K562 (cell line): Measurements from ENCODE around the gene FOXJ1. TPM values are rescaled to one million over a fixed set of nuclear protein-coding genes. Genes with fewer than 3 reads are reported as not detected.

Experiments used
- ATAC-seq: fragments of 200-7000 bp; cut with Tn5 transposase; 3 replicates; pipeline ENCODE4 v1.9.1; 2020; ENCODE audit warnings: moderate library complexity
- BruUV-seq: library from RNA; stranded (reverse); fragments of 400-500 nt; replicated peaks from 2 replicates; lab custom pipeline; 2021; lab: Mats Ljungman, UMichigan
- CTCF ChIA-PET: fragments of 300-600 bp; formaldehyde crosslinking; extraction: SDS; loops from one replicate; lab custom pipeline; 2021; ENCODE audit warnings: low intra/inter-chr PET ratio; lab: Yijun Ruan, JAX
- POLR2A ChIA-PET: fragments of 300-600, 350-650 bp; sonication (Branson Sonifier 250); formaldehyde crosslinking; extraction: SDS; loops from one replicate; lab custom pipeline; 2021; ENCODE audit warnings: antibody characterized with exemption, inconsistent platforms; lab: Yijun Ruan, JAX
- DNase-seq, 4 experiments: peaks; one replicate each; pipeline versions ENCODE4 v3.0.0 to v3.0.0-alpha.2; 2011 to 2018; ENCODE audit warnings: low spot score in 3 of 4, mixed read lengths in 3 of 4; ENCODE audit errors: extremely low read depth in 1 of 4
- FAIRE-seq: peaks from 2 replicates; lab custom pipeline; 2011; peaks lifted over from hg19 to GRCh38; lab: Jason Lieb, UNC
- H2AFZ ChIP-seq: 2 replicates; pipeline ENCODE4 v1.6.0; 2011; ENCODE audit warnings: low read depth, low read length, control low read depth, inconsistent platforms
- H3K27ac ChIP-seq: fragments of 200-600 bp; 3 replicates; pipeline ENCODE4 v1.8.0; 2011; ENCODE audit warnings: low read depth, mild to moderate bottlenecking, control low read depth, inconsistent platforms, low read length, moderate library complexity, mixed read lengths; ENCODE audit errors: extremely low read depth
- H3K27me3 ChIP-seq, 2 experiments: fragments of 300-600 bp in 1 of 2; 2 replicates in 1 of 2; 3 replicates in 1 of 2; pipeline versions ENCODE4 v1.6.0 to v1.8.0; 2011; ENCODE audit warnings: inconsistent platforms in 2 of 2, low read length in 2 of 2, mild to moderate bottlenecking in 1 of 2, mixed read lengths in 1 of 2, moderate library complexity in 1 of 2; ENCODE audit not compliant: control insufficient read depth in 2 of 2, insufficient read depth in 2 of 2
- H3K36me3 ChIP-seq: fragments of 300-600 bp; 3 replicates; pipeline ENCODE4 v1.8.0; 2011; ENCODE audit warnings: mild to moderate bottlenecking, low read length, inconsistent platforms; ENCODE audit not compliant: control insufficient read depth, insufficient read depth
- H3K4me1 ChIP-seq, 2 experiments: fragments of 200-600 bp in 1 of 2; replicated peaks in 1 of 2; 2 replicates in 1 of 2; 3 replicates in 1 of 2; pipeline versions ENCODE4 v1.5.1 to v1.8.0; 2011; ENCODE audit warnings: inconsistent platforms in 2 of 2, low read length in 2 of 2, mild to moderate bottlenecking in 1 of 2, mixed read lengths in 1 of 2, moderate library complexity in 1 of 2; ENCODE audit not compliant: control insufficient read depth in 2 of 2, insufficient read depth in 2 of 2
- H3K4me2 ChIP-seq: 2 replicates; pipeline ENCODE4 v1.6.1; 2011; ENCODE audit warnings: low read length, control low read depth, inconsistent platforms, mixed read lengths; ENCODE audit not compliant: insufficient read depth
- H3K4me3 ChIP-seq: fragments of 200-600 bp; sonication (generic), shearing (Covaris generic); 2 replicates; pipeline ENCODE4 v1.5.1; 2016; ENCODE audit warnings: control low read depth, inconsistent platforms
- H3K79me2 ChIP-seq: fragments of 200-600 bp; 3 replicates; pipeline ENCODE4 v1.8.0; 2011; ENCODE audit warnings: low read length, inconsistent platforms; ENCODE audit not compliant: control insufficient read depth, insufficient read depth
- H3K9ac ChIP-seq, 2 experiments: 2 replicates each; pipeline versions ENCODE4 v1.6.0 to v1.6.1; 2011; ENCODE audit warnings: low read depth in 2 of 2, low read length in 2 of 2, control low read depth in 1 of 2, inconsistent platforms in 1 of 2, mild to moderate bottlenecking in 1 of 2, mixed read lengths in 1 of 2; ENCODE audit not compliant: insufficient read depth in 1 of 2
- H3K9me1 ChIP-seq: one replicate; pipeline ENCODE4 v1.6.0; 2011; ENCODE audit warnings: inconsistent platforms, mild to moderate bottlenecking, low read length, moderate library complexity; ENCODE audit not compliant: control insufficient read depth, insufficient read depth
- H3K9me3 ChIP-seq: replicated peaks from 2 replicates; pipeline ENCODE4 v1.5.1; 2011; ENCODE audit warnings: low read depth, low read length, inconsistent platforms; ENCODE audit not compliant: control insufficient read depth, insufficient read depth
- H4K20me1 ChIP-seq: replicated peaks from 2 replicates; pipeline ENCODE4 v1.6.1; 2011; ENCODE audit warnings: low read length, inconsistent platforms, mixed read lengths; ENCODE audit not compliant: control insufficient read depth, insufficient read depth
- NCOA2 ChIP-seq, 2 experiments: fragments of 450-650 bp; IDR thresholded peaks; 2 replicates each; pipeline ENCODE4 v1.6.1; 2018; ENCODE audit warnings: mild to moderate bottlenecking in 2 of 2, moderate library complexity in 1 of 2; ENCODE audit not compliant: partially characterized antibody in 2 of 2
- TCF3 ChIP-seq: sonication (generic); formaldehyde crosslinking; IDR thresholded peaks from 2 replicates; pipeline ENCODE4 v1.4.0; 2020; ENCODE audit warnings: mild to moderate bottlenecking, missing genetic modification reagents
- WGBS: fragments of 100-300 bp; shearing (Covaris generic); methylation state at CpG from one replicate; pipeline ENCODE4 v1.1.6; 2016; ENCODE audit warnings: low coverage, mixed read lengths; ENCODE audit not compliant: insufficient coverage; ENCODE audit errors: missing lambda C conversion rate; 5-methylcytosine and 5-hydroxymethylcytosine counted together
- in situ Hi-C: fragments of 300-500 bp; cut with MboI; formaldehyde crosslinking; loops from 4 replicates; pipeline ENCODE4 v1.15.0; 2018; ENCODE audit warnings: inconsistent platforms, mixed read lengths
- intact Hi-C: fragments of 100-400 bp; cut with micrococcal nuclease; formaldehyde crosslinking; loops from 2 replicates; pipeline ENCODE4 v1.14.2; 2022
- polyA plus RNA-seq, 8 experiments: library from polyadenylated mRNA; depleted of rRNA in 4 of 8; stranded (reverse) in 5 of 8; unstranded in 3 of 8; fragments of >200 nt; fragmentation: Nextera tagmentation in 2 of 8; fragmentation: Illumina TruSeq in 1 of 8; extraction: Ambion mirVana in 2 of 8; extraction: Trizol in 1 of 8; gene quantifications; 2 replicates each; pipeline versions ENCODE4 v1.2.1 to v1.2.3, GENCODE V29; 2011 to 2014; ENCODE audit warnings: inconsistent platforms in 1 of 8, missing spikeins in 1 of 8
- total RNA-seq, 7 experiments: library from RNA; depleted of rRNA in 6 of 7; stranded (reverse); fragments of >200 nt in 6 of 7; fragmentation: Illumina TruSeq in 2 of 7; extraction: Trizol in 2 of 7; gene quantifications; 2 replicates each; pipeline versions ENCODE4 v1.2.1 to v1.2.3, GENCODE V29; 2011 to 2021; ENCODE audit warnings: low replicate concordance in 1 of 7

The FOXJ1 gene
- total and polyA plus RNA-seq, 9 of the 15 experiments (the other 6 are each of a cell fraction or from before 2014, with no cell fraction given): 0.07 TPM; not detected in 8

GRCh38 chr17:76120658-76121008 lies 20.4 kb downstream of the FOXJ1 start:
- intact Hi-C loops: loop anchor here (1.0 to 5.0 kb wide), 4 partner anchors 62 to 177 kb away; no protein-coding TSS in a partner anchor
- peaks cover 5 to 21% of the 10 kb centered on the region in 2 experiments; a peak in 4 of 5 replicates for H3K4me1 ChIP-seq
- POLR2A ChIA-PET: interaction anchor here (0.6 to 11.3 kb wide), 2 partner anchors 151 to 167 kb away, joined by 3 to 157 read pairs; no protein-coding TSS in a partner anchor
- H3K36me3 ChIP-seq: no peaks in the 10 kb centered on the region
- no peaks in the 10 kb centered on the region for H3K9me3 ChIP-seq
- H3K9ac ChIP-seq: no peak overlapping the region; a peak in 1 of 4 replicates
- WGBS: 37% methylated on average over 5 of the region's 5 CpGs
- no peaks in the 10 kb centered on the region for H3K79me2 ChIP-seq
- ATAC-seq (no peak), DNase-seq (peak in 3 of 4 experiments; percentile 24 to 62 (median 55)), FAIRE-seq (peak; percentile 23)
- no peak overlapping the region for H3K27ac ChIP-seq
- TF ChIP-seq TCF3 (CRISPR knock-in tag) (0 out of 2 replicates have a peak, but pooled peaks have one; percentile 7), NCOA2 (IDR thresholded peaks at IDR 0.05; ENCODE audit: partially characterized antibody in 2 of 2) (no peak)
- CTCF ChIA-PET: interaction anchor here (0.6 to 6.9 kb wide), 6 partner anchors 27 to 277 kb away, joined by 3 to 89 read pairs (median 6); no protein-coding TSS in a partner anchor
- no peak overlapping the region for H3K4me3 ChIP-seq
- H4K20me1 ChIP-seq: no peaks in the 10 kb centered on the region
- peaks cover 4% of the 10 kb centered on the region for H3K9me1 ChIP-seq
- H3K4me2 ChIP-seq: peak overlapping the region; percentile 27
- in situ Hi-C loops: no loop called here
- no peaks in the 10 kb centered on the region for H3K27me3 ChIP-seq
- BruUV-seq: no TSS peak
- peak overlapping the region; percentile 96 for H2AFZ ChIP-seq
